Thyroid gland (tissue), 4 donors: ENCODE data around the gene ANGPTL8. TPM values are rescaled to one million over a fixed set of nuclear protein-coding genes. Genes with fewer than 3 reads are reported as not detected.

Source experiments
- DNase-seq, 2 donors: peaks; one replicate each; pipeline ENCODE4 v3.0.0-alpha.2; 2019
- H3K27ac ChIP-seq, 3 donors: fragments of 200-600 bp; sonication (generic); 1 replicate in 2 of 3; 2 replicates in 1 of 3; pipeline ENCODE4 v1.5.1; 2016 to 2019; ENCODE audit warnings: mild to moderate bottlenecking in 1 of 3, moderate library complexity in 1 of 3
- H3K27me3 ChIP-seq: fragments of 200-600 bp; sonication (generic); one replicate; pipeline ENCODE4 v1.5.1; 2019
- H3K36me3 ChIP-seq, 2 donors: fragments of 200-600 bp; sonication (generic); one replicate each; pipeline ENCODE4 v1.5.1; 2016 to 2019
- H3K4me1 ChIP-seq, 2 donors: fragments of 200-600 bp; sonication (generic); one replicate each; pipeline ENCODE4 v1.5.1; 2017 to 2019
- H3K4me3 ChIP-seq, 3 donors: fragments of 200-600 bp; sonication (generic); replicated peaks in 1 of 3; 1 replicate in 2 of 3; 2 replicates in 1 of 3; pipeline ENCODE4 v1.5.1; 2016; ENCODE audit warnings: mild to moderate bottlenecking in 1 of 3
- H3K9me3 ChIP-seq: fragments of 200-600 bp; sonication (generic); one replicate; pipeline ENCODE4 v1.5.1; 2017
- POLR2A ChIP-seq, 2 donors: fragments of 450-650 bp; IDR thresholded peaks; one replicate each; pipeline ENCODE4 v1.6.1; 2017; ENCODE audit warnings: antibody characterized with exemption in 2 of 2, mild to moderate bottlenecking in 2 of 2, moderate library complexity in 1 of 2
- WGBS, 2 donors: methylation state at CpG; one replicate each; pipeline ENCODE4 v1.1.5; 2017; 5-methylcytosine and 5-hydroxymethylcytosine counted together
- intact Hi-C: fragments of 100-400 bp; cut with DNase I; formaldehyde crosslinking; loops from one replicate; pipeline ENCODE4 v1.15.1; 2023
- total RNA-seq, 4 donors: library from RNA; depleted of rRNA; stranded (reverse); fragments of >200 nt; gene quantifications; one replicate each; pipeline ENCODE4 v1.2.3, GENCODE V29; 2016
- TF ChIP-seq, protein P1 (sequence below), 6 experiments: fragments of 200-600 bp in 3 of 6; fragments of 450-650 bp in 3 of 6; sonication (generic) in 3 of 6; IDR thresholded peaks; one replicate each; pipeline ENCODE4 v1.5.1; 2016 to 2019; ENCODE audit warnings: antibody characterized with exemption in 6 of 6, mild to moderate bottlenecking in 2 of 6, inconsistent platforms in 1 of 6, moderate library complexity in 1 of 6

ANGPTL8 gene
- total RNA-seq, 4 donors from 2014 or later = 3.4 TPM; not detected in 3

DNA sequence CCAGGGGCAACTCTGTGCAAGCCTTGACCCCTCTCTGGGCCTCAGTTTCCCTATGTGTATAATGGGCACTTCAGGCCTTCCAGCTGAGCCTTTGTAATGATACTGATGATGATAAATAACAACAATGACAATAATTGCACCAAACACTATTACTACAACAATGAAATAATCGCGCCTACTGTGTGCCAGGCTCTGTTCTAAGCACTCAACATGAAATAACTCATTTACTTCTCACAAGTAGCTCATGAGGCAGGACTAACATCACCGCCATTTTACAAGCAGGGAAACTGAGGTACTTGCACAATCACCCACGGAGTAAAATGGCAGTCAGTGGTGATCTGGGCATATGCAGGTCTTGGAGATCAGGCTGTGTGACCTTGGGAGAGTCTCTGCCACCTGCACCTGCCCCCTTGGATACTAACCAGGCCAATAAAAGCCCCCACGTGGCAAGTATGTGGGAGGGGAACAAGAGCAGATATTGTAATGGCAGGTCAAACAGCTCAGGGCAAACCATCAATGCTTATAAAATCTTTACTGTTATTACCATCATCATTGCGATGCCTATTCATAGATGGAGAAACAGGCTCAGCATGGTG lies 540 bp upstream of the ANGPTL8 start:
- peaks cover 0 to 5% of the 10 kb centered on the region in 2 donors for H3K4me1 ChIP-seq
- no peak for DNase-seq
- TF ChIP-seq, protein P1, sequence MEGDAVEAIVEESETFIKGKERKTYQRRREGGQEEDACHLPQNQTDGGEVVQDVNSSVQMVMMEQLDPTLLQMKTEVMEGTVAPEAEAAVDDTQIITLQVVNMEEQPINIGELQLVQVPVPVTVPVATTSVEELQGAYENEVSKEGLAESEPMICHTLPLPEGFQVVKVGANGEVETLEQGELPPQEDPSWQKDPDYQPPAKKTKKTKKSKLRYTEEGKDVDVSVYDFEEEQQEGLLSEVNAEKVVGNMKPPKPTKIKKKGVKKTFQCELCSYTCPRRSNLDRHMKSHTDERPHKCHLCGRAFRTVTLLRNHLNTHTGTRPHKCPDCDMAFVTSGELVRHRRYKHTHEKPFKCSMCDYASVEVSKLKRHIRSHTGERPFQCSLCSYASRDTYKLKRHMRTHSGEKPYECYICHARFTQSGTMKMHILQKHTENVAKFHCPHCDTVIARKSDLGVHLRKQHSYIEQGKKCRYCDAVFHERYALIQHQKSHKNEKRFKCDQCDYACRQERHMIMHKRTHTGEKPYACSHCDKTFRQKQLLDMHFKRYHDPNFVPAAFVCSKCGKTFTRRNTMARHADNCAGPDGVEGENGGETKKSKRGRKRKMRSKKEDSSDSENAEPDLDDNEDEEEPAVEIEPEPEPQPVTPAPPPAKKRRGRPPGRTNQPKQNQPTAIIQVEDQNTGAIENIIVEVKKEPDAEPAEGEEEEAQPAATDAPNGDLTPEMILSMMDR (IDR thresholded peaks at IDR 0.05) = no peak
- TF ChIP-seq POLR2A (IDR thresholded peaks at IDR 0.05) = no peak
- no peaks in the 10 kb centered on the region for H3K9me3 ChIP-seq
- H3K4me3 ChIP-seq = no peak overlapping the region
- H3K27me3 ChIP-seq = no peaks in the 10 kb centered on the region
- no peak overlapping the region for H3K27ac ChIP-seq
- 98 to 99% methylated on average over 6 of the region's 6 CpGs for WGBS, 2 donors
- peaks cover 22 to 40% of the 10 kb centered on the region in 2 donors for H3K36me3 ChIP-seq
- intact Hi-C loops = no loop called here

DNA sequence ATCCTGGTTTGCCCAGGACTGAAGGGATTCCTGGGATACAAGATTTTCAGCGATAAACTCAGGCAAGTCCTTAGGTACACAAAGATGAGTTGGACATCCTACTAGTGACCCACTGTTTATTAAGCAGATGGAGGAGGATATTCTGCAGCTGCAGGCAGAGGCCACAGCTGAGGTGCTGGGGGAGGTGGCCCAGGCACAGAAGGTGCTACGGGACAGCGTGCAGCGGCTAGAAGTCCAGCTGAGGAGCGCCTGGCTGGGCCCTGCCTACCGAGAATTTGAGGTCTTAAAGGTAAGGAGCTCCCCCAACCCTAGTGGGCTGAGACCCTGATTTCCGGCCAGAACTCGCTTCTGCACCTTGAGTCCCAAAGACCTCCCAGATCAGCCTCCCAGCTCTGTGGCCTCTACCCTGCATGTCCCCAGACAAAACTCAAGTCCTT lies 607 bp downstream of the ANGPTL8 start:
- peaks cover 22 to 40% of the 10 kb centered on the region in 2 donors for H3K36me3 ChIP-seq
- 93 to 100% methylated on average over 7 of the region's 8 CpGs for WGBS, 2 donors

DNA sequence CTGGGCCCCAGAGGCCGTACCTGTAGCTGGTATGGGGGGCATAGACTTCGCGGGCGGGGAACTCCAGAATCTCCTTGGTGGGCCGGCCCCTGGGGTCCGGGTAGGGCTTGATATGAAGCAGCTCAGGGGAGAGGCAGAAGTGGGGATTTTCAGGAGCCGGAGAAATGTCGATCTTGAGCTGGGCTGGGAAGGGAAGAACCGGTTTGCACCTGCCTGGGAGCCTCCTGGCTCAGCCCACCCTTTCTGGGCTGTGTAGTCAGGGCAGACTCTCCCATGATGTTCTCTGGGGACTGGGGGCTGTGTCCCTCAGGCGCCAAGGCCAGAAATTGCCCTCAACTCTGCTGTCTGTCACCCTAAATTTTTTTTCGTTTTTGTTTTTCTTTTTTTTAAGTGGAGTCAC lies 2.6 kb downstream of the ANGPTL8 start:
- DNase-seq = no peak
- Histone ChIP-seq H3K27ac (no peak overlapping the region), H3K4me3 (no peak overlapping the region), H3K27me3 (no peaks in the 10 kb centered on the region), H3K9me3 (no peaks in the 10 kb centered on the region), H3K36me3 (peaks cover 23 to 27% of the 10 kb centered on the region in 2 donors), H3K4me1 (peaks cover 0 to 10% of the 10 kb centered on the region in 2 donors)
- intact Hi-C loops = no loop called here
- 85 to 88% methylated on average over 7 to 9 of the region's 11 CpGs for WGBS, 2 donors
- TF ChIP-seq, protein P1 (IDR thresholded peaks at IDR 0.05) = no peak
- no peak for TF ChIP-seq POLR2A (IDR thresholded peaks at IDR 0.05)

More for the DNA sequence above, 607 bp downstream of the ANGPTL8 start:
- Histone ChIP-seq H3K4me3 (no peak overlapping the region), H3K27ac (no peak overlapping the region), H3K4me1 (peaks cover 0 to 6% of the 10 kb centered on the region in 2 donors), H3K9me3 (no peaks in the 10 kb centered on the region), H3K27me3 (no peaks in the 10 kb centered on the region)
- TF ChIP-seq POLR2A (IDR thresholded peaks at IDR 0.05) = no peak
- TF ChIP-seq, protein P1 (IDR thresholded peaks at IDR 0.05) = no peak
- DNase-seq = no peak
- intact Hi-C loops = no loop called here

DNA sequence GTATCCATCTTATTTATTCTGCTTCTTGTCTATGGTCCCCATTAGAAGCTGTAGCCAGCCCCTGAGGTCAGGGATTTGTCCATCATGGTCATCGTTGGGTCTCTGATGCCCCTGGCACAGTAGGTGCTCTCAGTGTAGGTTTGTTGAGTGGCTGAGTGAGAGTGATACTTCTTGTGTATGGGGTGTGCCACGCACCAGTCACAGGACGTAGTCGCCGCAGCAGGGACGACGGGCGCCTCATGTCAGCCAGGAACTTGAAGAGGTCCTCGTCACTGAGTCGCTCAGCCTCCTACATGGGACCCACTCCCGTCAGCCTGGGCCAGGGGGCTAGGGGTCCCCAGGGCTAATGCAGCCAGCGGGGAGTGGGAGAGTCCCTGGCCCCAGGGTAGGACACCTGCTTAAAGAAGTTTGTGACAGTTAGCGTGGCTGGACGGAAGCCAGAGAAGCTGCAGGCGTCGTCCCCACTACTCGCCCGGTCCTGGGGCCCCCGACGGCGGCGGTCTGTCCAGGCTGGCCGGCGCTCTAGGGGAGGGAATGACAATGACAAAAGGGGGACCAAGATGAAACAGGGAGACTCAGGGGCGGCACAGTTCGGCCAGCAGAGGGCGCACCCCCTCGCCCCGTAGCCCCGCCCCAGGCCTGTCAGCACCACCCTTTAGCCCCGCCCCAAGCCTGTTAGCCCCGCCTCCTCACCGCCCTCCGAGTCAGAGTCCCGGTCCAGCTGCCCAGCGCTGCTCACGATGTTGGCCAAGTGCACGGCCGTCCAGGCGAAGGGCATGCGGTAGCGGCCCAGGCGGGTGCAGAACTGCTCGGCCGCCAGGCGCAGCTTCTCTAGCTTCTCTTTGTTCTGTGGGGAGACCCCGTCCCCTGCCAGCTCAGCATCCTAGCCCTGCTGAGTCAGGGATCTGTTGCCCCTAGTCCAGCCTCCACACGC lies 3.7 kb downstream of the ANGPTL8 start:
- WGBS, 2 donors = 40 to 66% methylated on average over 21 to 41 of the region's 48 CpGs
- Histone ChIP-seq H3K36me3 (peaks cover 17 to 34% of the 10 kb centered on the region in 2 donors), H3K4me1 (peaks cover 0 to 20% of the 10 kb centered on the region in 2 donors), H3K9me3 (no peaks in the 10 kb centered on the region), H3K27me3 (no peaks in the 10 kb centered on the region), H3K4me3 (no peak overlapping the region), H3K27ac (peak overlapping the region in 2 of 3 donors; percentile 3 to 52)
- peak; percentile 92 to 94 for DNase-seq
- TF ChIP-seq, protein P1 (IDR thresholded peaks at IDR 0.05) = peak; percentile 6 to 83 (median 62)
- TF ChIP-seq POLR2A (IDR thresholded peaks at IDR 0.05) = peak in 1 of 2 donors; percentile 37
- intact Hi-C loops = no loop called here
